Measurements from ENCODE around the gene CFB.

The CFB gene

GRCh38 chr6:31922942-31923341, 23.0 kb upstream of the CFB start:
- no peak for ATAC-seq
- TF ChIP-seq OSR1 (CRISPR knock-in tag; IDR thresholded peaks at IDR 0.05) (no peak), TOX (CRISPR knock-in tag; IDR thresholded peaks at IDR 0.05; ENCODE audit: borderline replicate concordance) (no peak), GLIS3 (CRISPR knock-in tag; IDR thresholded peaks at IDR 0.05) (no peak), TSHZ2 (CRISPR knock-in tag; IDR thresholded peaks at IDR 0.05) (no peak), CSRNP3 (CRISPR knock-in tag; IDR thresholded peaks at IDR 0.05) (no peak), TCF4 (CRISPR knock-in tag; IDR thresholded peaks at IDR 0.05; ENCODE audit: borderline replicate concordance) (no peak), SNAI2 (CRISPR knock-in tag; IDR thresholded peaks at IDR 0.05) (no peak), ZNF8 (CRISPR knock-in tag; IDR thresholded peaks at IDR 0.05) (no peak), ZFP3 (CRISPR knock-in tag; IDR thresholded peaks at IDR 0.05) (no peak), ZNF565 (CRISPR knock-in tag; conservative IDR thresholded peaks at IDR 0.05; ENCODE audit: low read depth) (no peak), ARNTL (CRISPR knock-in tag; IDR thresholded peaks at IDR 0.05; ENCODE audit: borderline replicate concordance, low read depth) (no peak), RARB (CRISPR knock-in tag; IDR thresholded peaks at IDR 0.05) (no peak)
- TF ChIP-seq, protein P1, sequence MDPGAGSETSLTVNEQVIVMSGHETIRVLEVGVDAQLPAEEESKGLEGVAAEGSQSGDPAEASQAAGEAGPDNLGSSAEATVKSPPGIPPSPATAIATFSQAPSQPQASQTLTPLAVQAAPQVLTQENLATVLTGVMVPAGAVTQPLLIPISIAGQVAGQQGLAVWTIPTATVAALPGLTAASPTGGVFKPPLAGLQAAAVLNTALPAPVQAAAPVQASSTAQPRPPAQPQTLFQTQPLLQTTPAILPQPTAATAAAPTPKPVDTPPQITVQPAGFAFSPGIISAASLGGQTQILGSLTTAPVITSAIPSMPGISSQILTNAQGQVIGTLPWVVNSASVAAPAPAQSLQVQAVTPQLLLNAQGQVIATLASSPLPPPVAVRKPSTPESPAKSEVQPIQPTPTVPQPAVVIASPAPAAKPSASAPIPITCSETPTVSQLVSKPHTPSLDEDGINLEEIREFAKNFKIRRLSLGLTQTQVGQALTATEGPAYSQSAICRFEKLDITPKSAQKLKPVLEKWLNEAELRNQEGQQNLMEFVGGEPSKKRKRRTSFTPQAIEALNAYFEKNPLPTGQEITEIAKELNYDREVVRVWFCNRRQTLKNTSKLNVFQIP (CRISPR knock-in tag; IDR thresholded peaks at IDR 0.05; ENCODE audit: borderline replicate concordance, low read depth) = no peak
- TF ChIP-seq, protein P2, sequence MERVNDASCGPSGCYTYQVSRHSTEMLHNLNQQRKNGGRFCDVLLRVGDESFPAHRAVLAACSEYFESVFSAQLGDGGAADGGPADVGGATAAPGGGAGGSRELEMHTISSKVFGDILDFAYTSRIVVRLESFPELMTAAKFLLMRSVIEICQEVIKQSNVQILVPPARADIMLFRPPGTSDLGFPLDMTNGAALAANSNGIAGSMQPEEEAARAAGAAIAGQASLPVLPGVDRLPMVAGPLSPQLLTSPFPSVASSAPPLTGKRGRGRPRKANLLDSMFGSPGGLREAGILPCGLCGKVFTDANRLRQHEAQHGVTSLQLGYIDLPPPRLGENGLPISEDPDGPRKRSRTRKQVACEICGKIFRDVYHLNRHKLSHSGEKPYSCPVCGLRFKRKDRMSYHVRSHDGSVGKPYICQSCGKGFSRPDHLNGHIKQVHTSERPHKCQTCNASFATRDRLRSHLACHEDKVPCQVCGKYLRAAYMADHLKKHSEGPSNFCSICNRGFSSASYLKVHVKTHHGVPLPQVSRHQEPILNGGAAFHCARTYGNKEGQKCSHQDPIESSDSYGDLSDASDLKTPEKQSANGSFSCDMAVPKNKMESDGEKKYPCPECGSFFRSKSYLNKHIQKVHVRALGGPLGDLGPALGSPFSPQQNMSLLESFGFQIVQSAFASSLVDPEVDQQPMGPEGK (CRISPR knock-in tag; IDR thresholded peaks at IDR 0.05; ENCODE audit: borderline replicate concordance) = no peak
- TF ChIP-seq, protein P3, sequence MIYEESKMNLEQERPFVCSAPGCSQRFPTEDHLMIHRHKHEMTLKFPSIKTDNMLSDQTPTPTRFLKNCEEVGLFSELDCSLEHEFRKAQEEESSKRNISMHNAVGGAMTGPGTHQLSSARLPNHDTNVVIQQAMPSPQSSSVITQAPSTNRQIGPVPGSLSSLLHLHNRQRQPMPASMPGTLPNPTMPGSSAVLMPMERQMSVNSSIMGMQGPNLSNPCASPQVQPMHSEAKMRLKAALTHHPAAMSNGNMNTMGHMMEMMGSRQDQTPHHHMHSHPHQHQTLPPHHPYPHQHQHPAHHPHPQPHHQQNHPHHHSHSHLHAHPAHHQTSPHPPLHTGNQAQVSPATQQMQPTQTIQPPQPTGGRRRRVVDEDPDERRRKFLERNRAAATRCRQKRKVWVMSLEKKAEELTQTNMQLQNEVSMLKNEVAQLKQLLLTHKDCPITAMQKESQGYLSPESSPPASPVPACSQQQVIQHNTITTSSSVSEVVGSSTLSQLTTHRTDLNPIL (CRISPR knock-in tag; IDR thresholded peaks at IDR 0.05; ENCODE audit: low read depth) = no peak

DNA sequence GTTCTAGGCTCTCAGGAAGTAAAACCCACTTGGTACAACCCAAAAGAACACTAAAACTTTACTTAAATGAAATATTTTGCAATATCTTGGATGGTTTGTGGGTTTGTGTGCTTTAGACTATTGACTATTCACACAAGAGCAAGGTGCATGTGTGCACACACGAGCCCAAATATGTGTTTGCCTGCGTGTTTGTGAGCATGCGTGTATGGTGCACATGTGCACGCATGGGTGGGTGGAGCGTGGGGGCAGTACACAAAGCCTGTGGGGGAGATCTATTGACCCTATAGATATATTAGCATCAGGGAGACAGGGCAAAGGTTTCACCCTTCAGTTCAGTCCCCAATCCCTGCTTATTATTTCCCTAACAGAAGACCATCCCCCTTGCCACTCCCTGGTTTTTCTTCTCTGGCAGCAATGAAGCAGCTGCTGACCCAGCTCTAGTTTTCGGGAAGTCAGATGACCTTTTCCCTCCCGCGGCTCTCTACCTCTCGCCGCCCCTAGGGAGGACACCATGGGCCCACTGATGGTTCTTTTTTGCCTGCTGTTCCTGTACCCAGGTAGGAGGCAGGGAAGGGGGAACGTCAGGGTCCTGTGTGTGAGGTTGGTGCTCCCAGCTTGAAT, 18.5 kb upstream of the CFB start, which contains the start of gene C2:
Gene C2 (plus strand): TSS at position 476 of the 621 bp plus-strand sequence. CDS start 36 bp downstream, at position 512.
- no peak; the same call in 2 of the 3 replicates for ATAC-seq
- TF ChIP-seq ZNF8 (CRISPR knock-in tag; IDR thresholded peaks at IDR 0.05) (no peak), ZFP30 (CRISPR knock-in tag; IDR thresholded peaks at IDR 0.05) (no peak)

DNA sequence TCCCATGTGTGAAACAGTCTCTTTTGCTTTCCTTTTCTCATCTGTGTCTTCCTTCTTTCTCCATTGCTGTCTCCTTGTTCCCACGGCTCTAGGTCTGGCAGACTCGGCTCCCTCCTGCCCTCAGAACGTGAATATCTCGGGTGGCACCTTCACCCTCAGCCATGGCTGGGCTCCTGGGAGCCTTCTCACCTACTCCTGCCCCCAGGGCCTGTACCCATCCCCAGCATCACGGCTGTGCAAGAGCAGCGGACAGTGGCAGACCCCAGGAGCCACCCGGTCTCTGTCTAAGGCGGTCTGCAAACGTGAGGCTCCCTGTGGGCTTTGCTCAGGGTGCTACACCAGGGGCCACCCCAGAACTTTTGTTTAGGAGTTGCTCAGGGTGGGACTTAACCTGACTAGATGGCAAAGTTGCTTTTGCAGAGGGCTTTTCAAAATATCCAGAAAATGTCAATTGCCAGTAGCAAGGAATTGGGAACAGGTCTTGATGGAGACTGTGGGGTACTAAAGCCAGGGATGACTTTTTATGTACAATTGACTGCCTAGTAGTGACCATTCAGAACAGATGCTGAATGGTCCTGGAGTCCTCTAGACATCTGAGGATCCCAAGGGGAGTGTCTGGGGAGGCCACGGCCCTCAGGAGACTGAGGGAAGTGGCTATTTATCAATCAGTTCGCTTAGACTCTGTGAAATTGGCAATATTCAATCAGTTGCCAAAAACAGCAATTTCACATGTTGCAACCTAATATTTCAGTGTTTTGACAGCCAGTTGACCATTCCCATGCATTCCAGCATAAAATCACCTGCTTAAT, 17.8 kb upstream of the CFB start:
- no peak for ATAC-seq
- TF ChIP-seq, protein P3 (CRISPR knock-in tag; IDR thresholded peaks at IDR 0.05; ENCODE audit: low read depth) = no peak
- TF ChIP-seq CSRNP3 (CRISPR knock-in tag; IDR thresholded peaks at IDR 0.05) (no peak), ZC3H10 (CRISPR knock-in tag; IDR thresholded peaks at IDR 0.05) (no peak), SNAI2 (CRISPR knock-in tag; IDR thresholded peaks at IDR 0.05) (no peak), TOX (CRISPR knock-in tag; IDR thresholded peaks at IDR 0.05; ENCODE audit: borderline replicate concordance) (no peak), PPARA (CRISPR knock-in tag; IDR thresholded peaks at IDR 0.05; ENCODE audit: borderline replicate concordance) (no peak)
- TF ChIP-seq, protein P2 (CRISPR knock-in tag; IDR thresholded peaks at IDR 0.05; ENCODE audit: borderline replicate concordance) = no peak
- TF ChIP-seq, protein P1 (CRISPR knock-in tag; IDR thresholded peaks at IDR 0.05; ENCODE audit: borderline replicate concordance, low read depth) = no peak
